Mesenchymal stem cell (in vitro differentiated cells and primary cell): ENCODE results near the gene PPP1R9A.

Experiments used
- DNase-seq: peaks from one replicate; pipeline ENCODE4 v3.0.0-alpha.2; 2013
- H2AFZ ChIP-seq: one replicate; pipeline ENCODE4 v1.6.1; 2013; ENCODE audit warnings: low read depth, mild to moderate bottlenecking, control low read depth, inconsistent platforms, low read length, moderate library complexity
- H2AK5ac ChIP-seq: 2 replicates; pipeline ENCODE4 v1.6.1; 2013; ENCODE audit warnings: low read length, moderate library complexity, mild to moderate bottlenecking, inconsistent platforms; ENCODE audit not compliant: severe bottlenecking
- H2BK120ac ChIP-seq: one replicate; pipeline ENCODE4 v1.6.1; 2013; ENCODE audit warnings: low read depth, mild to moderate bottlenecking, inconsistent platforms, low read length, moderate library complexity
- H2BK12ac ChIP-seq, 2 experiments: one replicate each; pipeline ENCODE4 v1.6.1; 2013; ENCODE audit warnings: inconsistent platforms in 2 of 2, low read length in 2 of 2, mild to moderate bottlenecking in 2 of 2, moderate library complexity in 2 of 2, control low read depth in 1 of 2
- H2BK15ac ChIP-seq: one replicate; pipeline ENCODE4 v1.6.1; 2013; ENCODE audit warnings: mild to moderate bottlenecking, low read depth, inconsistent platforms; ENCODE audit not compliant: poor library complexity, severe bottlenecking
- H2BK5ac ChIP-seq: 2 replicates; pipeline ENCODE4 v1.6.1; 2013; ENCODE audit warnings: low read depth, mild to moderate bottlenecking, low read length, control low read depth, inconsistent platforms; ENCODE audit not compliant: poor library complexity, severe bottlenecking
- H3K14ac ChIP-seq, 2 experiments: one replicate each; pipeline ENCODE4 v1.6.1; 2013; ENCODE audit warnings: inconsistent platforms in 2 of 2, low read length in 2 of 2, control low read depth in 1 of 2, mild to moderate bottlenecking in 1 of 2, moderate library complexity in 1 of 2
- H3K18ac ChIP-seq, 2 experiments: one replicate each; pipeline ENCODE4 v1.6.1; 2013; ENCODE audit warnings: inconsistent platforms in 2 of 2, low read length in 2 of 2, control low read depth in 1 of 2, low read depth in 1 of 2, mild to moderate bottlenecking in 1 of 2
- H3K23ac ChIP-seq, 2 experiments: one replicate each; pipeline ENCODE4 v1.6.1; 2013; ENCODE audit warnings: inconsistent platforms in 2 of 2, low read length in 2 of 2, mild to moderate bottlenecking in 2 of 2, moderate library complexity in 2 of 2, control low read depth in 1 of 2
- H3K27ac ChIP-seq: 2 replicates; pipeline ENCODE4 v1.5.1; 2013; ENCODE audit warnings: mild to moderate bottlenecking, moderate library complexity, low read length, control low read depth, inconsistent platforms; ENCODE audit not compliant: poor library complexity, severe bottlenecking
- H3K27me3 ChIP-seq, 2 experiments: 2 replicates each; pipeline versions ENCODE4 v1.6.1 to v1.7.0; 2013; ENCODE audit warnings: low read length in 2 of 2, mild to moderate bottlenecking in 2 of 2, moderate library complexity in 2 of 2, control low read depth in 1 of 2, inconsistent platforms in 1 of 2; ENCODE audit not compliant: control insufficient read depth in 1 of 2, insufficient read depth in 1 of 2
- H3K36me3 ChIP-seq, 2 experiments: 2 replicates each; pipeline versions ENCODE4 v1.6.1 to v1.7.0; 2013; ENCODE audit warnings: low read length in 2 of 2, control low read depth in 1 of 2, inconsistent platforms in 1 of 2, low read depth in 1 of 2, mild to moderate bottlenecking in 1 of 2; ENCODE audit not compliant: insufficient read depth in 2 of 2, control insufficient read depth in 1 of 2
- H3K4ac ChIP-seq, 2 experiments: one replicate each; pipeline ENCODE4 v1.6.1; 2013; ENCODE audit warnings: inconsistent platforms in 2 of 2, low read length in 2 of 2, mild to moderate bottlenecking in 2 of 2, moderate library complexity in 2 of 2, control low read depth in 1 of 2, low read depth in 1 of 2
- H3K4me1 ChIP-seq: 2 replicates; pipeline ENCODE4 v1.6.1; 2013; ENCODE audit warnings: low read depth, low read length, control low read depth; ENCODE audit not compliant: control insufficient read depth, insufficient read depth
- H3K4me2 ChIP-seq: 2 replicates; pipeline ENCODE4 v1.6.1; 2013; ENCODE audit warnings: low read length, mild to moderate bottlenecking, inconsistent platforms; ENCODE audit not compliant: poor library complexity, severe bottlenecking
- H3K4me3 ChIP-seq, 2 experiments: 2 replicates each; pipeline versions ENCODE4 v1.5.1 to v1.7.0; 2013; ENCODE audit warnings: low read length in 2 of 2, mild to moderate bottlenecking in 2 of 2, control low read depth in 1 of 2, low read depth in 1 of 2; ENCODE audit not compliant: insufficient read depth in 1 of 2
- H3K79me1 ChIP-seq: replicated peaks from 2 replicates; pipeline ENCODE4 v1.6.1; 2013; ENCODE audit warnings: mild to moderate bottlenecking, control low read depth, low read length, inconsistent platforms; ENCODE audit not compliant: poor library complexity, severe bottlenecking
- H3K9ac ChIP-seq: 2 replicates; pipeline ENCODE4 v1.7.0; 2013; ENCODE audit warnings: mild to moderate bottlenecking, low read length, moderate library complexity
- H3K9me3 ChIP-seq: 2 replicates; pipeline ENCODE4 v1.7.0; 2013; ENCODE audit warnings: mild to moderate bottlenecking, low read length; ENCODE audit not compliant: control insufficient read depth
- H4K8ac ChIP-seq: one replicate; pipeline ENCODE4 v1.6.1; 2013; ENCODE audit warnings: inconsistent platforms, mild to moderate bottlenecking, low read length, moderate library complexity
- H4K91ac ChIP-seq: one replicate; pipeline ENCODE4 v1.6.1; 2013; ENCODE audit warnings: mild to moderate bottlenecking, low read length, inconsistent platforms
- WGBS: methylation state at CpG from one replicate; pipeline ENCODE4 v1.1.7; 2013; ENCODE audit warnings: mixed read lengths; 5-methylcytosine and 5-hydroxymethylcytosine counted together

The PPP1R9A gene

DNA sequence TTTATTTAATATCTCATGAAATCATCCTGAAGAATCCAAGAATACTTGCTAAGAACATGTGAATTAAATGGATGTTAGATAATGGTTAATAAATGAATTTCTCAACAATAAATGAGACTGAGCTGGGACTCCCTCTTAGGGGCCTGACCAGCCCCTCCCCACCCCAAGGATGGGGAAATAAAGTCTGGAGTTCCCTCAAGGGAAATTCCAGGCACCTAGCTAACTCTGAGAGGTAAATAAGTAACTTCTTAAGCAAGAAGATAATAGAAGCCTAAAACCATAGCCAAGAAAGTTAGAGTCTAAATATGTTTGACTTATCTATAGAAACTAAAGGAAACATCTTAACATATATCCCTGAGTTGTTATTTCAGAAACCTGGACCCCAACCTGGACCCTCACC lies 32.2 kb upstream of the PPP1R9A start:
- Histone ChIP-seq H3K4ac (no peak overlapping the region), H3K36me3 (no peaks in the 10 kb centered on the region), H3K18ac (no peak overlapping the region), H3K79me1 (no peaks in the 10 kb centered on the region), H3K4me3 (no peak overlapping the region), H2BK120ac (no peak overlapping the region), H4K91ac (no peak overlapping the region), H3K9ac (no peak overlapping the region), H2BK5ac (peak overlapping the region; percentile 89), H2AK5ac (no peak overlapping the region), H3K23ac (no peak overlapping the region), H2BK15ac (no peak overlapping the region), H3K14ac (no peak overlapping the region), H3K4me1 (peaks cover 2% of the 10 kb centered on the region), H3K4me2 (peak overlapping the region; percentile 29), H4K8ac (no peak overlapping the region), H3K27me3 (no peaks in the 10 kb centered on the region), H2BK12ac (no peak overlapping the region), H3K27ac (peak overlapping the region; percentile 79), H2AFZ (no peak overlapping the region), H3K9me3 (peaks cover 21% of the 10 kb centered on the region)
- no peak for DNase-seq

DNA sequence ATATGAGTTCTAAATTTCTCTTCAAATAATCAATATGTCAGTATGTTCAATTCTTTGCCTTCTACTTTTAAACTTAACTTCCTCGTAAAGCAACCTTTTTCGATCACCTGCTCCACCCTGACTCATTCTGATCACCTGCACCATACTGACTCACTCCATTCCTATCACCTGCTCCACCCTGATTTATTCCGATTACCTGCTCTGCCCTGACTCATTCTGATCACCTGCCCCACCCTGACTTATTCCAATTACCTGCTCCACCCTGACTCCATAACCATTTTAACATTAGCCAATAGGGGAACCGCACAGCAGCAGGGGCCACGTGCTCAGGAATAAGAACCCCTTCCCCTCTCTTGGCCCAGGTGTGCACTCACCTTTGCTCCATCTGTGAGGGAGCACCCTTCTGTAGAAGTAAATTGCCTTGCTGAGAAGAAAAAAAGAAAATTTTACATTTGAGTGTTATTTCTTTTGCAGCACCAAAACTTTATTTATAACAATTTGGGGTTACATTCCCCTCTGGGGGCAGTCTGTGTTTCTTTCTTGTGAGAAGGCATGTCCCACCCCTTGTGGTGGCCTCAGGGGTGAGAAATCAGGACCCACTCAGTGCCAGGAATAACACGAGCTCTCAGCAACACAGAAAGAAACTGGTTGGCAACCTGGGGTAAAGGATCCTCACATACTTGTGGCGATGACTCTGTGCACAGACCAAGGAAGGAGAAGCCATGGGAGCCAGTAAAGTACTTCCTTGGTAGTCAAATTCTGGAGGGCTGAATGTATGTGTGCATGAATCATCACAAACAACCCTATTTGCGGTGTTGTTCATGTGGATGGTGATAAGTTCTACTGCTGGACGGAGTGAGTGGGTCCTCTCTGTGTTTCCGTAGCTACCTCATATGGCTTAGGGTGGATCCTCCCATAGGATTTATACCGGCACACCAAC lies 29.4 kb upstream of the PPP1R9A start:
- H3K36me3 ChIP-seq, result no peaks in the 10 kb centered on the region
- no peak overlapping the region for H2AK5ac ChIP-seq
- H2BK15ac ChIP-seq, result no peak overlapping the region
- no peak for DNase-seq
- peaks cover 2% of the 10 kb centered on the region for H3K4me1 ChIP-seq
- H3K14ac ChIP-seq, result no peak overlapping the region
- H3K4ac ChIP-seq, result no peak overlapping the region
- H3K9me3 ChIP-seq, result peaks cover 21% of the 10 kb centered on the region
- WGBS, result 90% methylated on average over 10 of the region's 11 CpGs
- no peak overlapping the region for H3K18ac ChIP-seq
- H2BK12ac ChIP-seq, result no peak overlapping the region
- no peak overlapping the region for H2BK5ac ChIP-seq
- H2AFZ ChIP-seq, result no peak overlapping the region
- no peaks in the 10 kb centered on the region for H3K79me1 ChIP-seq
- no peak overlapping the region for H2BK120ac ChIP-seq
- no peak overlapping the region for H3K23ac ChIP-seq
- H3K27me3 ChIP-seq, result no peaks in the 10 kb centered on the region
- H3K27ac ChIP-seq, result no peak overlapping the region
- no peak overlapping the region for H3K9ac ChIP-seq
- H3K4me3 ChIP-seq, result no peak overlapping the region
- H4K8ac ChIP-seq, result no peak overlapping the region
- no peak overlapping the region for H4K91ac ChIP-seq
- H3K4me2 ChIP-seq, result no peak overlapping the region

DNA sequence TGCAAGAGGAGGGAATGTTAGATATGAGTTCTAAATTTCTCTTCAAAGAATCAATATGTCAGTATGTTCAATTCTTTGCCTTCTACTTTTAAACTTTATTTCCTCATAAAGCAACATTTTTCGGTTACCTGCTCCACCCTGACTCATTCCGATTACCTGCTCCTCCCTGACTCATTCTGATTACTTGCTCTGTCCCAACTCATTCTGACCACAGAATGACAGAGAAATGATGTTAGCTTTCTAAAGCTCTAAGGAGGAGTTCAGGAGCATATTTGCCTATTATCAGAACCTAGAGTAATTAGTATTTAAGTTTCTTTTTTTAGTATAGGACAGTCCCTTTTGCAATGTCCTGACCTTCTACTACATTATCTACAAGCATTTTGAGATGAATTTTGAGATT lies 24.5 kb upstream of the PPP1R9A start:
- no peak overlapping the region for H3K4me2 ChIP-seq
- no peak overlapping the region for H2BK12ac ChIP-seq
- H3K27ac ChIP-seq, result no peak overlapping the region
- no peak overlapping the region for H2BK15ac ChIP-seq
- no peak overlapping the region for H3K9ac ChIP-seq
- H3K14ac ChIP-seq, result no peak overlapping the region
- DNase-seq, result no peak
- no peak overlapping the region for H3K4me3 ChIP-seq
- H3K79me1 ChIP-seq, result no peaks in the 10 kb centered on the region
- no peak overlapping the region for H3K18ac ChIP-seq
- 78% methylated on average over 2 of the region's 2 CpGs for WGBS
- no peak overlapping the region for H2AK5ac ChIP-seq
- no peaks in the 10 kb centered on the region for H3K36me3 ChIP-seq
- no peak overlapping the region for H3K23ac ChIP-seq
- H2AFZ ChIP-seq, result no peak overlapping the region
- peaks cover 13% of the 10 kb centered on the region for H3K9me3 ChIP-seq
- H4K91ac ChIP-seq, result no peak overlapping the region
- no peak overlapping the region for H4K8ac ChIP-seq
- H3K4ac ChIP-seq, result no peak overlapping the region
- H3K27me3 ChIP-seq, result no peaks in the 10 kb centered on the region
- H2BK120ac ChIP-seq, result no peak overlapping the region
- no peak overlapping the region for H2BK5ac ChIP-seq
- H3K4me1 ChIP-seq, result no peaks in the 10 kb centered on the region

DNA sequence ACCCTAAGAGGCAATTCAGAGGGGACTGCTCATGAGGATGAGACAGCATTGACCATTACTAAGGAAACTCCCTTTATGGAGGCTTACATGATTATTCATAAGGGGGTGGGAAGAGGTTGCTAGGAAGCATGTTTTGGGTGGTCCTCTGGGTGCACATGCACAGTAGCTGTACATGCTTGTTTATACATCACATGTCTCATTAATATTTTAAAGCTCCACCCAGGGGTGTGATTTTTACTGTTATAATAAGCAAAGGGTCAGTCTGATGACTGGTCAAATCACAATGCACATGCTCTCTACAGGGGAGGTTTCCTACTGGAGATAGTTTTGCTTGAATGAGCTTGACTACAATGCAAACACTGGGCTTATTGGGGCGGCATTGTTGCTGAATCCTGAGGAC lies 23.8 kb upstream of the PPP1R9A start:
- Histone ChIP-seq H2BK5ac (no peak overlapping the region), H3K27me3 (no peaks in the 10 kb centered on the region), H3K14ac (no peak overlapping the region), H3K79me1 (no peaks in the 10 kb centered on the region), H3K4me2 (no peak overlapping the region), H2BK12ac (no peak overlapping the region), H4K91ac (no peak overlapping the region), H3K9ac (no peak overlapping the region), H3K36me3 (no peaks in the 10 kb centered on the region), H2AFZ (no peak overlapping the region), H3K4me1 (no peaks in the 10 kb centered on the region), H2BK15ac (no peak overlapping the region), H2BK120ac (no peak overlapping the region), H3K9me3 (peaks cover 6% of the 10 kb centered on the region), H2AK5ac (no peak overlapping the region), H3K23ac (no peak overlapping the region), H3K18ac (no peak overlapping the region), H3K4me3 (no peak overlapping the region), H3K4ac (no peak overlapping the region), H4K8ac (no peak overlapping the region), H3K27ac (no peak overlapping the region)
- no CpG with 5 or more reads among the region's 1 CpG for WGBS
- no peak for DNase-seq
